ENCODE results near the gene DOCK3. TPM values are rescaled to one million over a fixed set of nuclear protein-coding genes. Genes with fewer than 3 reads are reported as not detected.

The DOCK3 gene
- total and polyA plus RNA-seq, 2 of the 4 experiments (the other 2 are of a cell fraction), result under 0.01 to 0.12 TPM

GRCh38 chr3:50708620-50709019, 33.9 kb downstream of the DOCK3 start:
- WGBS, 2 experiments (ENCODE audit: extremely low coverage in 2 of 2, insufficient read length in 1 of 2), result no CpG with 5 or more reads among the region's 4 CpGs
- H3K4me2 ChIP-seq (ENCODE audit: low read depth, low read length), result no peak overlapping the region
- H2BK20ac ChIP-seq (ENCODE audit: low read depth, low read length), result no peak overlapping the region
- H2AFZ ChIP-seq (replicated peaks; ENCODE audit: low read length, poor library complexity), result no peak overlapping the region
- no peak overlapping the region for H2BK15ac ChIP-seq (ENCODE audit: low read depth, low read length)
- H2AK5ac ChIP-seq (ENCODE audit: low read depth, low read length), result no peak overlapping the region
- H3K4ac ChIP-seq (ENCODE audit: low read depth, low read length), result no peak overlapping the region
- CTCF ChIA-PET, result no interaction called here
- POLR2A ChIA-PET (ENCODE audit: unreplicated experiment), result no interaction called here
- no peak overlapping the region for H4K91ac ChIP-seq (ENCODE audit: insufficient read depth, low read depth, low read length)
- no peaks in the 10 kb centered on the region for H3K27me3 ChIP-seq (ENCODE audit: control insufficient read depth, insufficient read depth, low read length)
- H3K9me1 ChIP-seq (ENCODE audit: insufficient read depth, low read length), result no peaks in the 10 kb centered on the region
- no peak overlapping the region for H3K27ac ChIP-seq (ENCODE audit: insufficient read depth, low read length)
- H3K56ac ChIP-seq (ENCODE audit: extremely low read depth, insufficient read depth, low read length), result no peak overlapping the region
- no peaks in the 10 kb centered on the region for H3K9me3 ChIP-seq (ENCODE audit: control insufficient read depth, insufficient read depth, low read length)
- BruUV-seq (replicated peaks), result no TSS peak
- no peaks in the 10 kb centered on the region for H3K4me1 ChIP-seq (ENCODE audit: control insufficient read depth, insufficient read depth, low read length)
- no peak overlapping the region for H3K4me3 ChIP-seq (ENCODE audit: insufficient read depth, low read depth, low read length)
- intact Hi-C loops (cut with micrococcal nuclease) (no loop called here), dilution Hi-C loops (cut with HindIII; ENCODE audit: low sequenced_read_pairs, unreplicated experiment) (no loop called here), in situ Hi-C loops (cut with MboI; ENCODE audit: low sequenced_read_pairs) (no loop called here)
- DNase-seq (no peak), ATAC-seq (ENCODE audit: low read depth) (no peak)
- no peak overlapping the region for H2BK5ac ChIP-seq (ENCODE audit: low read depth, low read length, poor library complexity, severe bottlenecking)
- TF ChIP-seq USF2 (IDR thresholded peaks at IDR 0.05; ENCODE audit: low read depth, low read length), result no peak
- TF ChIP-seq BHLHE40 (IDR thresholded peaks at IDR 0.05; ENCODE audit: low read depth, low read length), result no peak
- no peak for TF ChIP-seq MAFK (IDR thresholded peaks at IDR 0.05; ENCODE audit: low read depth, low read length)
- TF ChIP-seq, protein P1, sequence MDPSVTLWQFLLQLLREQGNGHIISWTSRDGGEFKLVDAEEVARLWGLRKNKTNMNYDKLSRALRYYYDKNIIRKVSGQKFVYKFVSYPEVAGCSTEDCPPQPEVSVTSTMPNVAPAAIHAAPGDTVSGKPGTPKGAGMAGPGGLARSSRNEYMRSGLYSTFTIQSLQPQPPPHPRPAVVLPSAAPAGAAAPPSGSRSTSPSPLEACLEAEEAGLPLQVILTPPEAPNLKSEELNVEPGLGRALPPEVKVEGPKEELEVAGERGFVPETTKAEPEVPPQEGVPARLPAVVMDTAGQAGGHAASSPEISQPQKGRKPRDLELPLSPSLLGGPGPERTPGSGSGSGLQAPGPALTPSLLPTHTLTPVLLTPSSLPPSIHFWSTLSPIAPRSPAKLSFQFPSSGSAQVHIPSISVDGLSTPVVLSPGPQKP (IDR thresholded peaks at IDR 0.05; ENCODE audit: borderline replicate concordance, low read depth, low read length), result no peak
- no peak for TF ChIP-seq CHD1 (IDR thresholded peaks at IDR 0.05; ENCODE audit: low read depth, low read length)
- no peak for TF ChIP-seq RCOR1 (IDR thresholded peaks at IDR 0.05; ENCODE audit: insufficient replicate concordance, low read length)
- TF ChIP-seq MAZ (IDR thresholded peaks at IDR 0.05; ENCODE audit: borderline replicate concordance, low read depth, low read length), result no peak
- TF ChIP-seq CTCF (conservative IDR thresholded peaks at IDR 0.05; ENCODE audit: low read depth, low read length), result no peak
- TF ChIP-seq RFX5 (IDR thresholded peaks at IDR 0.05; ENCODE audit: low read depth, low read length), result no peak
- TF ChIP-seq POLR2A (IDR thresholded peaks at IDR 0.05; ENCODE audit: low read depth, low read length), result no peak
- H3K14ac ChIP-seq (replicated peaks; ENCODE audit: low read depth, low read length), result no peak overlapping the region
- H3K23ac ChIP-seq (ENCODE audit: low read depth, low read length), result no peak overlapping the region
- no peak overlapping the region for H3K9ac ChIP-seq (ENCODE audit: low read depth, low read length)
- H3K79me1 ChIP-seq (ENCODE audit: low read depth in 1 of 2, low read length in 2 of 2), result no peaks in the 10 kb centered on the region
- no peak overlapping the region for H3K18ac ChIP-seq (ENCODE audit: low read depth, low read length)
- no peaks in the 10 kb centered on the region for H3K36me3 ChIP-seq (ENCODE audit: control insufficient read depth, insufficient read depth, low read length)
- no peak overlapping the region for H2BK120ac ChIP-seq (ENCODE audit: low read depth, low read length)
- no peak overlapping the region for H2AK9ac ChIP-seq (replicated peaks; ENCODE audit: low read depth, low read length, poor library complexity)
- no peaks in the 10 kb centered on the region for H4K20me1 ChIP-seq (ENCODE audit: insufficient read depth, low read length)
- H4K8ac ChIP-seq (ENCODE audit: low read depth in 2 of 2, low read length in 2 of 2), result no peak overlapping the region
- no peak overlapping the region for H4K5ac ChIP-seq (ENCODE audit: low read depth, low read length)

All from IMR-90 (cell line).